CD4-positive, alpha-beta memory T cell (primary cell): ENCODE results near the gene FAM78B. TPM values are rescaled to one million over a fixed set of nuclear protein-coding genes. Genes with fewer than 3 reads are reported as not detected.

ENCODE experiments used
- CTCF ChIA-PET: fragments of 350-600 bp; sonication (Branson Sonifier 250); formaldehyde crosslinking; loops from one replicate; lab custom pipeline; 2021; ENCODE audit warnings: inconsistent platforms; ENCODE audit not compliant: partially characterized antibody; lab: Charles Lee
- POLR2A ChIA-PET: fragments of 350-600 bp; sonication (Branson Sonifier 250); formaldehyde crosslinking; loops from one replicate; lab custom pipeline; 2021; ENCODE audit not compliant: partially characterized antibody; lab: Charles Lee
- DNase-seq, 5 donors: peaks; one replicate each; pipeline versions ENCODE4 v3.0.0 to v3.0.0-alpha.2; 2020 to 2022; ENCODE audit warnings: mixed read lengths in 1 of 5
- H3K27ac ChIP-seq: one replicate; pipeline ENCODE4 v1.7.0; 2013; ENCODE audit warnings: low read depth, low read length
- H3K27me3 ChIP-seq: 2 replicates; pipeline ENCODE4 v1.7.0; 2013; ENCODE audit warnings: mild to moderate bottlenecking, low read length, moderate library complexity; ENCODE audit not compliant: insufficient read depth
- H3K36me3 ChIP-seq: 2 replicates; pipeline ENCODE4 v1.7.0; 2013; ENCODE audit warnings: mild to moderate bottlenecking, low read length, moderate library complexity; ENCODE audit not compliant: insufficient read depth
- H3K4me1 ChIP-seq: 2 replicates; pipeline ENCODE4 v1.7.0; 2013; ENCODE audit warnings: mild to moderate bottlenecking, low read length, moderate library complexity; ENCODE audit not compliant: insufficient read depth
- H3K4me3 ChIP-seq, 2 donors: one replicate each; pipeline ENCODE4 v1.7.0; 2013; ENCODE audit warnings: low read length in 2 of 2, mild to moderate bottlenecking in 1 of 2
- H3K9me3 ChIP-seq, 2 donors: one replicate each; pipeline ENCODE4 v1.7.0; 2013; ENCODE audit warnings: low read length in 2 of 2, control low read depth in 1 of 2; ENCODE audit not compliant: control insufficient read depth in 1 of 2
- H3K27ac Mint-ChIP-seq, 7 donors: one replicate each; pipeline ENCODE4 v1.8.0; 2020 to 2021; ENCODE audit warnings: mixed read lengths in 7 of 7, mild to moderate bottlenecking in 6 of 7, inconsistent platforms in 3 of 7, moderate library complexity in 3 of 7
- H3K27me3 Mint-ChIP-seq, 2 donors: one replicate each; pipeline ENCODE4 v1.8.0; 2020 to 2021; ENCODE audit warnings: mixed read lengths in 2 of 2
- H3K36me3 Mint-ChIP-seq, 2 donors: one replicate each; pipeline ENCODE4 v1.8.0; 2020 to 2021; ENCODE audit warnings: mixed read lengths in 2 of 2, inconsistent platforms in 1 of 2, mild to moderate bottlenecking in 1 of 2
- H3K4me1 Mint-ChIP-seq, 4 donors: one replicate each; pipeline ENCODE4 v1.8.0; 2020 to 2021; ENCODE audit warnings: mixed read lengths in 4 of 4, mild to moderate bottlenecking in 1 of 4
- H3K4me3 Mint-ChIP-seq, 8 donors: one replicate each; pipeline ENCODE4 v1.8.0; 2020 to 2021; ENCODE audit warnings: mixed read lengths in 8 of 8, mild to moderate bottlenecking in 7 of 8, moderate library complexity in 6 of 8, inconsistent platforms in 3 of 8
- H3K9me3 Mint-ChIP-seq, 8 donors: one replicate each; pipeline ENCODE4 v1.8.0; 2020 to 2021; ENCODE audit warnings: mixed read lengths in 8 of 8, mild to moderate bottlenecking in 5 of 8, inconsistent platforms in 3 of 8, moderate library complexity in 1 of 8
- intact Hi-C: fragments of 100-400 bp; cut with micrococcal nuclease; formaldehyde crosslinking; loops from one replicate; pipeline ENCODE4 v1.15.1; 2023
- polyA plus RNA-seq, 2 donors: library from polyadenylated mRNA; unstranded; fragments of 300-500 nt; fragmentation: Illumina TruSeq; gene quantifications; one replicate each; pipeline ENCODE4 v1.2.3, GENCODE V29; 2021
- total RNA-seq, 2 experiments: library from RNA; stranded (reverse); gene quantifications; one replicate each; pipeline ENCODE4 v1.2.3, GENCODE V29; 2021

The FAM78B gene
- total and polyA plus RNA-seq, 4 experiments from 2014 or later: 0.08 to 0.33 (median 0.27) TPM

DNA sequence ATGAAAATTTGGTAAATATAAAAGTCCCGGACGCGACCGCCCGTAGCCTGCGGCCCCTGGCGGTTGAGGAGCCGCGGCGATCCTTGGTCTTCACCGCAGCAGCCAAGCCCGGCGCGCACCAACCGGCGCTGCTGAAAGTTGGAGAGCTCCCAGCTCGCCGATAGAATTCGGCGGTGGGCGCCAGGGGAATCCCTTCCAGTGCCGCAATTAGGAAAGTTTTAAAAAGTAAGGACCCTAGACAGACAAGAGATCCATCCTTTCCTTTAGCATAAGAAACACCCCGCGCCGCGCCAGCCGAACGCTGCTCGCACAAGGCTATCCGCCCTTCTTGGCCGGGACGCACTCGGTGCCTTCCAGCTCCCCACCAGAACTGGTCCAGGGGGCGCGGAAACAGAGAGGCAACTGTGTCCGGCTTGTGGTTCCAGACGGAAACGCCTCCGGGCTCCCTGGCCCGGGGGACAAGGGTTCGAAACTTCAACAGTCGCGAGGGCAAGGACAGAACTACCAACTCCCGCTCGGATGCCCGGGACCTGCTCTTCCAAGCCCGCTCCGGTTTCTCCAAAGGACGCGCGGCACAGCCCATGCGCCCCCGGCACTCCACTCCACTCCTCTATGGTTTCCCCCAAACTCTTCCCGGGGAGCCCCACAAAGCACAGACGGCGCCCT is 1.7 kb downstream of the FAM78B start:
- Mint-ChIP-seq H3K27ac (no peak overlapping the region), H3K4me1 (peaks cover 8 to 16% (median 12%) of the 10 kb centered on the region in 4 donors), H3K27me3 (peaks cover 18 to 24% of the 10 kb centered on the region in 2 donors), H3K36me3 (no peaks in the 10 kb centered on the region), H3K9me3 (peaks cover 0 to 2% (median 0%) of the 10 kb centered on the region in 8 donors), H3K4me3 (peak overlapping the region; percentile 79 to 87 (median 80))
- intact Hi-C loops: loop anchor here (2.0 to 10.0 kb wide), 3 partner anchors 74 to 240 kb away; no protein-coding TSS in a partner anchor
- Histone ChIP-seq H3K4me1 (peaks cover 14% of the 10 kb centered on the region), H3K27me3 (peaks cover 12% of the 10 kb centered on the region), H3K36me3 (no peaks in the 10 kb centered on the region), H3K4me3 (peak overlapping the region in 1 of 2 donors; percentile 8), H3K9me3 (no peaks in the 10 kb centered on the region), H3K27ac (no peak overlapping the region)
- POLR2A ChIA-PET: no interaction called here
- peak in 3 of 5 donors; percentile 9 to 12 (median 9) for DNase-seq
- CTCF ChIA-PET: interaction anchor here (0.8 to 1.2 kb wide), 2 partner anchors 10 to 11 kb away, joined by 3 read pairs; no protein-coding TSS in a partner anchor

DNA sequence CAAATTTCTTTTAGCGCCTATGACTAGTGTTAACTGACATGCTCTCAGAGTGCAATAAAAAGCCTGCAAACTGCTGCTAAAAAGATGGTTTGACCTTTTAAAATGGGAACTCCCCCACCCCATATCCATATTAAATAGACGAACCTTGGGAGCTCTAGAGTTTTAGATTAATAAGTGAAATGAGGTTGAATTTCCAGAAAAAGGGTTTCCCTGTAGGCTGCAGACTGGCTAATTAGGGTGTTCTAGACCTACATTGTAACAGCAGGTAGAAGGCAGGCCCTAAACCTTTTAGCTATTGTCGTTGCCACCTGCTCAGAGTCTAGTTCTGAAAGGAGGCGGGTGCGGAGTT is 2.2 kb downstream of the FAM78B start:
- peak overlapping the region; percentile 75 to 87 (median 80) for H3K4me3 Mint-ChIP-seq
- peaks cover 12% of the 10 kb centered on the region for H3K27me3 ChIP-seq

DNA sequence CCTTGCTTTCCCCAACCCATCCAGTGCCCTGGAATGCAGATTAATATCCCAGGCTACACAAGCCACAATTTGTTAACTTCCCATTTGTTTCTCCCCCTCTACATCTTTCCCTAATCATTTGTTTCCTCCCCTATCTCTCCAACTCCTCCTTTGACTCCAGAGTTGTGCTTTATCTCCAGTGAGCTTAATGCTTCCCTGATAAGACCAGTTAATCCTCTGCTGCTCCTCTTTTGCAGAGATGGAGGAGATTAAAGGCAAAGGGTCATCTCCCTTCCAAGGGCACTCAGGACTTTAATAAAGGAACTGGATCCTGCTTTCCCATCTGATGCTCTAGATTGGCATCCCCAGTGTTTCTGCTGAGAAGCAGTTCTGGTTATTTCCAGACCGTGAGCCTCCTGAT is 7.1 kb downstream of the FAM78B start:
- no peaks in the 10 kb centered on the region for H3K36me3 Mint-ChIP-seq
- no peak overlapping the region for H3K27ac Mint-ChIP-seq
- no peak overlapping the region for H3K4me3 Mint-ChIP-seq
- Histone ChIP-seq H3K27ac (no peak overlapping the region), H3K27me3 (peaks cover 8% of the 10 kb centered on the region), H3K36me3 (no peaks in the 10 kb centered on the region), H3K4me3 (no peak overlapping the region), H3K4me1 (peaks cover 1% of the 10 kb centered on the region), H3K9me3 (no peaks in the 10 kb centered on the region)
- peaks cover 0 to 2% (median 0%) of the 10 kb centered on the region in 4 donors for H3K4me1 Mint-ChIP-seq
- intact Hi-C loops: loop anchor here (10.0 kb wide), 1 partner anchor 235 kb away; no protein-coding TSS in a partner anchor
- DNase-seq: no peak
- ChIA-PET CTCF (no interaction called here), POLR2A (no interaction called here)
- H3K27me3 Mint-ChIP-seq: peaks cover 11 to 17% of the 10 kb centered on the region in 2 donors
- peaks cover 0 to 2% (median 0%) of the 10 kb centered on the region in 8 donors for H3K9me3 Mint-ChIP-seq

More for the DNA sequence above, 2.2 kb downstream of the FAM78B start:
- Mint-ChIP-seq H3K27ac (no peak overlapping the region), H3K9me3 (peaks cover 0 to 2% (median 0%) of the 10 kb centered on the region in 8 donors), H3K27me3 (peaks cover 23 to 26% of the 10 kb centered on the region in 2 donors), H3K36me3 (no peaks in the 10 kb centered on the region), H3K4me1 (peaks cover 8 to 16% (median 12%) of the 10 kb centered on the region in 4 donors)
- Histone ChIP-seq H3K4me1 (peaks cover 14% of the 10 kb centered on the region), H3K36me3 (no peaks in the 10 kb centered on the region), H3K27ac (no peak overlapping the region), H3K9me3 (no peaks in the 10 kb centered on the region), H3K4me3 (no peak overlapping the region)
- intact Hi-C loops: loop anchor here (2.0 to 10.0 kb wide), 2 partner anchors 74 to 240 kb away; no protein-coding TSS in a partner anchor
- POLR2A ChIA-PET: no interaction called here
- CTCF ChIA-PET: interaction anchor here (0.8 to 1.2 kb wide), 2 partner anchors 10 to 12 kb away, joined by 3 read pairs; no protein-coding TSS in a partner anchor
- DNase-seq: no peak

DNA sequence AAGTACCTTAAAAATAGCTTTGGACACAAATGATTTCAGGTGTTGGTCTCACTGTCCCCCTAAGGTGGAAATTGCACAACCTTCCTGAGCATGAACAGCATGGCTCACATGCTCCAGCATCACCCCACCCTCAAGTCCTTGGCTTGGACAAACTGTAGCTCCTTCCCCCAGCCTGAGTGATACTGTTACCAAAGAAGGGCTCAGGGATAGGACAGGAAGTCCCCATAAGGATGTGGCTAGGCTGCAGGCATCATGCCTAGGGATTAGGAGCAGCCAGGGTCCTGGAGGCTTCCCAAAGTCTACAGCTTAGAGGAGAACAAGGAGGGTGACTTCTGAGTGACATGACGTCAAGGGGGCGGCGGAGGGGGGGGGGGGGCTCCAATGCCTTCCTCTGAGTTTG is 10.1 kb downstream of the FAM78B start:
- Mint-ChIP-seq H3K27ac (no peak overlapping the region), H3K4me3 (no peak overlapping the region), H3K9me3 (peaks cover 0 to 2% (median 0%) of the 10 kb centered on the region in 8 donors), H3K27me3 (peaks cover 7 to 10% of the 10 kb centered on the region in 2 donors), H3K36me3 (no peaks in the 10 kb centered on the region), H3K4me1 (peaks cover 0 to 2% (median 0%) of the 10 kb centered on the region in 4 donors)
- Histone ChIP-seq H3K27me3 (no peaks in the 10 kb centered on the region), H3K4me3 (no peak overlapping the region), H3K9me3 (no peaks in the 10 kb centered on the region), H3K27ac (no peak overlapping the region), H3K4me1 (no peaks in the 10 kb centered on the region), H3K36me3 (no peaks in the 10 kb centered on the region)
- intact Hi-C loops: no loop called here
- CTCF ChIA-PET: interaction anchor here (1.5 kb wide), 1 partner anchor 24 kb away, joined by 3 read pairs; no protein-coding TSS in a partner anchor
- DNase-seq: no peak
- POLR2A ChIA-PET: no interaction called here

DNA sequence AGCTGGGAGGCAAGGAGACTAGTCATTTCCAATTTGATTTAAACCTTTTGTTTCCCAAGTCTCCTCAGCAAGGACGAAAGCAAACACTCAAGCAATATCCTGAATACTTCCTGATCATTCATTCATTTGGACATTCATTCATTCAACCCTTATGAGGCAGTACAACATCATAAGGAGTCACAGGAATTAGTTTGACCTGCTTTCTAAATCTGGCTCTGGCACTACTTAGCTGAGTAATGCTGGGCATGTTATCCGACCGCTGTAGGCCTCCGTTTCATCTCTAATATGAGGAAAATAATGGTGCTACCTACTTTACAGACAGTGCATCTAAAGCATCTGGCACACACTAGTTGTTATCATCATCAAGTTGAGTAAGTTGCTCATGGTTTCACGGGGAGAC is 11.7 kb downstream of the FAM78B start:
- Mint-ChIP-seq H3K4me3 (no peak overlapping the region), H3K4me1 (peaks cover 0 to 2% (median 0%) of the 10 kb centered on the region in 4 donors), H3K27ac (no peak overlapping the region), H3K36me3 (no peaks in the 10 kb centered on the region), H3K9me3 (no peaks in the 10 kb centered on the region), H3K27me3 (peaks cover 3 to 5% of the 10 kb centered on the region in 2 donors)
- intact Hi-C loops: no loop called here
- Histone ChIP-seq H3K36me3 (no peaks in the 10 kb centered on the region), H3K27ac (no peak overlapping the region), H3K4me3 (no peak overlapping the region), H3K4me1 (no peaks in the 10 kb centered on the region), H3K9me3 (no peaks in the 10 kb centered on the region), H3K27me3 (no peaks in the 10 kb centered on the region)
- CTCF ChIA-PET: interaction anchor here (1.4 kb wide), 1 partner anchor 10 kb away, joined by 3 read pairs; no protein-coding TSS in a partner anchor
- DNase-seq: no peak
- POLR2A ChIA-PET: no interaction called here

DNA sequence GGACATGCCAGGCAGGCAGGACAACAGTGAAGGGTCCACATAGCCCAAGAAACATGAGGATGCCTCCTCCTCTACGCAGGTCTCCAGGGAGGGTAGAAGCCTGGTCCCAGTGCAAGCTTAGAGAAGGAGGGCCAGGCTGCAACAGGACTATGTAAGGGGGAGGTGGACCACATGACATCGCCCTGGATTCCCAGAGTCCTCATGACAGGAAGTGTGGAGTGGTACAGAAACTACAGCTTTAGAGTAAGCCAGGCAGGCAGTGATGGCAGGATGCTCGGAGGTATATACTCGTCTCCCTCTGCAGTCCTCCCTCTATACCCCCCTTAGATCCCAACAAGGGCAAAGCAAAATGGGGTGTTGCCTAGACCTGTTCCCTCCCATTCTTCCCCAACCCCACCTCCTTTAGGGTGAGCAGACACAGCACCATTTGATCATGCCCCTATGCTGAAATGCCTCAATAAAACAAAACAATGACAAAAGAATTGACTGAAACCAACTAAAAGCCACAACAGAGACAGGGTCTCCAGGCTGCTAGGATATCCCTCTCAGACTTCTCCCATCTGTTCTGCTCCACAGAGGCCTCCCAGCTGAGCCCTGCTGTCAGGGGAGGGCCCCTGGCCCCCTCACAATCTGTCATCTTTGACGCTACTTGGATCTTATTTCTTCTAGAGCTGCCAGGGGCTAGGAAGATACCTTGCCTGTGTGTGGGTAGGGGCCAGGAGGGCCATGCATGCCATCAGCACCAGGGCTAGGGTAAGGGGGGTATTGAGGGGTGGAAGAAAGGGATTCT is 13.1 kb downstream of the FAM78B start:
- no peak for DNase-seq
- intact Hi-C loops: no loop called here
- Histone ChIP-seq H3K36me3 (no peaks in the 10 kb centered on the region), H3K27me3 (no peaks in the 10 kb centered on the region), H3K27ac (no peak overlapping the region), H3K4me3 (no peak overlapping the region), H3K4me1 (no peaks in the 10 kb centered on the region), H3K9me3 (no peaks in the 10 kb centered on the region)
- H3K27ac Mint-ChIP-seq: no peak overlapping the region
- ChIA-PET CTCF (no interaction called here), POLR2A (no interaction called here)
- peaks cover 0 to 2% (median 0%) of the 10 kb centered on the region in 4 donors for H3K4me1 Mint-ChIP-seq
- no peaks in the 10 kb centered on the region for H3K36me3 Mint-ChIP-seq
- no peak overlapping the region for H3K4me3 Mint-ChIP-seq
- H3K27me3 Mint-ChIP-seq: peaks cover 0 to 1% of the 10 kb centered on the region in 2 donors
- no peaks in the 10 kb centered on the region for H3K9me3 Mint-ChIP-seq

DNA sequence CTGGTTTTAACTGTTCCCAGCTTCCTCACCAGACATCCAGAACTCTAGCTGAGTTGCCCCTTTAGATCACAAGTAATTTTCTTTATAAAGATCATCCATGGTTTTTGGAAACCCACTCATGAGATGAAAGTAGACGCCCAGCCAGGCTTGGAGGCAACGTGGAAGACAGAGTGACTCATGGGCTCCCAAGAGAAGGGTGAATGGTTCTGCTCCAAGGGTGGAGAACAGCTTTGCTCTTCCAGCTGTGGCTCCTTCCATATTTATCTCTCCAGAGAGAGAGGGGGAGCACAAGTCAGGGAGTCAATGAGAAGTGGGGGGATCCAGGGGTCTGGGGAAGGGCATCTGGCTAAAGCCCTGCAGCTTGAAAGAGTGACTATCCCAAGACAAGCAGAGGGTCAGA is 13.8 kb downstream of the FAM78B start:
- Histone ChIP-seq H3K4me3 (no peak overlapping the region), H3K27me3 (no peaks in the 10 kb centered on the region), H3K36me3 (no peaks in the 10 kb centered on the region), H3K4me1 (no peaks in the 10 kb centered on the region), H3K27ac (no peak overlapping the region), H3K9me3 (no peaks in the 10 kb centered on the region)
- CTCF ChIA-PET: interaction anchor here (1.6 kb wide), 1 partner anchor 228 kb away, joined by 3 read pairs; no protein-coding TSS in a partner anchor
- Mint-ChIP-seq H3K27ac (no peak overlapping the region), H3K27me3 (peaks cover 0 to 3% of the 10 kb centered on the region in 2 donors), H3K9me3 (peaks cover 0 to 3% (median 0%) of the 10 kb centered on the region in 8 donors), H3K36me3 (no peaks in the 10 kb centered on the region), H3K4me3 (no peak overlapping the region), H3K4me1 (no peaks in the 10 kb centered on the region)
- no peak for DNase-seq
- intact Hi-C loops: no loop called here
- POLR2A ChIA-PET: no interaction called here
